NCI-H446 (cell line): ENCODE measurements around the gene SGMS1.
A peak's percentile ranks its signal among the peaks of the same experiment; 100 is the strongest.

Experiments used
- DNase-seq, 2 experiments: peaks; one replicate each; lab custom pipeline; 2025; lab: John Stamatoyannopoulos, UW

Gene SGMS1

GRCh38 chr10:50335397-50335796 is 288.4 kb downstream of the SGMS1 start:
- no peak for DNase-seq

GRCh38 chr10:50334273-50334672 is 289.5 kb downstream of the SGMS1 start:
- no peak for DNase-seq

- no peak for DNase-seq
These were observed 289.9 kb downstream of the SGMS1 start for GRCh38 chr10:50333872-50334271.

- DNase-seq: no peak
These were observed 291.5 kb downstream of the SGMS1 start for GRCh38 chr10:50332108-50332842.

- no peak for DNase-seq
These were observed 292.3 kb downstream of the SGMS1 start for GRCh38 chr10:50331486-50331885.

- DNase-seq: peak; percentile 26 to 88
These were observed 296.7 kb downstream of the SGMS1 start for GRCh38 chr10:50326757-50327701.

GRCh38 chr10:50326172-50326555 is 297.6 kb downstream of the SGMS1 start:
- no peak for DNase-seq

GRCh38 chr10:50325449-50326171 is 298.1 kb downstream of the SGMS1 start:
- peak in 1 of 2 experiments; percentile 45 for DNase-seq

GRCh38 chr10:50324680-50325393 is 298.9 kb downstream of the SGMS1 start:
- DNase-seq: no peak

GRCh38 chr10:50324046-50324445 is 299.7 kb downstream of the SGMS1 start:
- no peak for DNase-seq

GRCh38 chr10:50322077-50322476 is 301.7 kb downstream of the SGMS1 start:
- DNase-seq: no peak

GRCh38 chr10:50318129-50318528 is 305.6 kb downstream of the SGMS1 start:
- no peak for DNase-seq

GRCh38 chr10:50316695-50317648 is 306.8 kb downstream of the SGMS1 start:
- no peak for DNase-seq

GRCh38 chr10:50316174-50316573 is 307.6 kb downstream of the SGMS1 start:
- DNase-seq: no peak

- DNase-seq: no peak
These were observed 308.3 kb downstream of the SGMS1 start for GRCh38 chr10:50315424-50315823.

- no peak for DNase-seq
These were observed 309.3 kb downstream of the SGMS1 start for GRCh38 chr10:50314169-50315071.

GRCh38 chr10:50312464-50313437 is 311.0 kb downstream of the SGMS1 start:
- no peak for DNase-seq

- peak in 1 of 2 experiments; percentile 3 for DNase-seq
These were observed 313.1 kb downstream of the SGMS1 start for GRCh38 chr10:50310560-50311174.
